ENCODE measurements around the gene TMEM158.

GRCh38 chr3:45244356-45244755, 18.3 kb upstream of the TMEM158 start:
- TF ChIP-seq CTCF (IDR thresholded peaks at IDR 0.05) (no peak), POLR2A (IDR thresholded peaks at IDR 0.05) (no peak), EP300 (IDR thresholded peaks at IDR 0.05) (no peak), POLR2AphosphoS5 (IDR thresholded peaks at IDR 0.05) (no peak)
